HG02973 (cell line): ENCODE results near the gene DRAXIN.

Experiments used
- ATAC-seq: cut with Tn5 transposase; IDR thresholded peaks from one replicate; pipeline ENCODE4 v1.9.1; 2021; ENCODE audit warnings: moderate library complexity; ENCODE audit not compliant: unreplicated experiment

Gene DRAXIN

GRCh38 chr1:11684070-11684469, 7.4 kb upstream of the DRAXIN start:
- no peak for ATAC-seq

DNA sequence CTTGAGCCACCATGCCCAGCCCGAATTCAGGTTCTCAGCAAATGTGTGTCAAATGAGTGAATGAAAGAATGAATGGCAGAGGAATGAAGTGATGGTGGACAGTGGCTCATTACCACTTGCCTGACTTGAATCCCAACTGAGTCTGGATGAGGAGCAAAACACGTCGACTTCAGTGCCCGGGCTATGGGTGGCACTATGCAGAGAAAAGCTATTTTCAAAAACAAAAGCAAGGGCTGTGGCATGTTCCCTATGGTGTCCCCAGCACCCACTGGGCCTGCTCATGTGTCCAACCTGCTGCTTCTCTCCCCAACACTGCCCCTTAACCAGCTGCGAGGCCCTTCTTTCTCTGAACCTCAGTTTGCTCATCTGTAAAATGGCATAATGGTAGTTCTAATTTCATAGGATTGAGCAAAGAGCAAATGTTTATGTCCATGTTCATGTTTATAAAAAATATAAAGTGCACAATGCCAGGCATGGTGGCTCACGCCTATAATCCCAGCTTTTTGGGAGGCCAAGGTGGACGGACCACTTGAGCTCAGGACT, 6.2 kb upstream of the DRAXIN start:
- ATAC-seq: no peak

DNA sequence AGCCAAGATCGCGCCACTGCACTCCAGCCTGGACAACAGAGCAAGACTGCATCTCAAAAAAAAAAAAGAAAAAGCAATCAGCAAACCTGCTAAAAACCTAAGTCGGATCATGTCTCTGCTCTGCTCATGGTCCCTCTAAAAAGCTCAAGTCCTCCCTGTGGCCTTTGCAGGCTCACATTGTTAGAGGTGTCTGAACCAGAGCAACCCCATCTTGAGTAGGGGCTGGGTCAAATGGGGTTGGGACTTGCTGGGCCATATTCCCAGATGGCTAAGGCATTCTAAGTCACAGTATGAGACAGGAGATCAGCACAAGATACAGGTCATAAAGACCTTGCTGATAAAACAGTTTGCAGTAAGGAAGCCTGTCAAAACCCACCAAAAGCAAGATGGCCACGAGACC, 3.0 kb upstream of the DRAXIN start:
- no peak for ATAC-seq

GRCh38 chr1:11690397-11691301, 861 bp upstream of the DRAXIN start:
- ATAC-seq: no peak

DNA sequence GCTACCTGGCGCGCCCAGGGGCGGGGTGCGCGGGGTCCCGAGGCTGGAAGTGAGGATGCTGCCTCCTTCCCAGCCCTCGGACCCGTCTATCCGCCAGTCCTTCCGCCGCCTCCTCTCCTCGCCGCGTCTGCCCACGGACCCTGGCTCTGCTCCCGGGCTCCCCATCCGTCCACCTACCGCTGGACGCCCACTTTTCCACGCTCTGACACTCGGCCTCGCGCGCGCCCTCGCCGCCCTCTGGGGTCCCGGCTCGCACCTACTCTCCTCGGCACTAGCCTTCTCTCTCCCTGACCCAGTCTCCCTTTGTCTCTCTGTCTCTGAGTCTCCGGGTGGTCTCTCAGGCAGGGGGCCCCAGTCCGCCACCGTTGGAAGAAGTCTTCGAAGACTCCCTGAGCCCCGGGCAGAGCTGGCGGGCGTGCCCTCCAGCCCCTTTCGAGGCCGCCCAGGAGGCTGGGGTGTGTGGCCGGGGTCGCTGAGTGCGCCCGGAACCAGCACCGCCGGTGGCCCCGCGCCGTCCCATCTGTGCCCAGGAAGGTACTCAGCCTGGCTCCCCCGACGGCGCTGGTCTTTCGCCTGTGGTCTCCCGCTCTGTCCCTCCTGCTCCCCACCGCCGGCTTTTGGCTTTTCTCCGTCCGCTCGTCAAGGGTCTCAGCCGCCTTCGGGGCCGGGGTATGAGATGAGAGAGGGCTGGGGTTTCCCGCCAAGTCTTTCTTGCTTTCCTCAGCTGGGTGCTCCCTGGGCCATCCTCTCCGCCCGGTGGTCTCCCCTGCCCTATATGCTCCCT, 610 bp downstream of the DRAXIN start:
- no peak for ATAC-seq

DNA sequence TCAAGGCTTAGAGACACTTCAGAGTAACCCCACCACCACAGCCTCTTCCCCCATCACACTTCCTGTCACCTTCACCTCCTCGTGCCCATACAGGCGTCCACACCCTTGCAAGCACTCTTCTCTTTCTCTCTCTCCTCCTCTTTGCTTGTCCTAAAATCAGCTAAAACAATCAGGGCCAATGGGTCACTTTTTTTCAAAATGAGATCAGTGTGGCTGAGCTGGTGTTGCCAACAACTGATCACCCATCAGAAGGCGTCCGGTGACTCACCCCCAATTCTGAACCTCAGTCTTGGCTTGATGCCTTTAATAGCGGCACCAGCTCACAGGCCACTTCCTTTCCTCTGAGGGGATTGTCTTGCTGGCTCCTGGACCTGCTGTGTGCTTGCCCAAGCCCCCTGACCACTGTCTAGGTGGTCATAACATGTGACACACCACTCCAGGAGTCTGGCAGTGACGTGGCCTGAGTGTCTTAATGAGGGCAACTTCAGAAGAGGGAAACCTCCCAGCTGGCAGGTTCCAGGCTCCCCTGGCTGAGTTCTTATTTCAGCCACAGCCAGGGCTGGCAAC, 1.6 kb downstream of the DRAXIN start:
- ATAC-seq: no peak

DNA sequence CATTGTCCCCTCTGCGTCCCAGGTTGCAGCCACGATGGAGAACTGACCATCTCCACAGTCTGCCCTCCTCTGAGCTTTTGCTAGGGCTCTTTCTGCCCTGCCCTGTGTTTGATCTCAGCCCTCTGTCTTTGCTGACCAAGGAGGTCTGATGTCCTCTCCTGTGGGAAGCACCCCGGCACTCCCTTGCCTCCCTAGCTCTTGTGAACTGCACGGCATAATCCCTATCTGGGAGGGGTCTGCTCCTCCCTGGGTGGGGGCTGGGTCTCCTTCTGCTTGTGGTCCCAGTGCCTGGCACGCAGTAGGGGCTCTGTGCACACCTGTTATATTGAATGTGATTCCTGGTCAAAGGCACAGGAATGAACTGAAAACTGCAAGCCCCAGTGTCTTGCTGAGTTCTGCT, 2.4 kb downstream of the DRAXIN start:
- ATAC-seq: no peak

DNA sequence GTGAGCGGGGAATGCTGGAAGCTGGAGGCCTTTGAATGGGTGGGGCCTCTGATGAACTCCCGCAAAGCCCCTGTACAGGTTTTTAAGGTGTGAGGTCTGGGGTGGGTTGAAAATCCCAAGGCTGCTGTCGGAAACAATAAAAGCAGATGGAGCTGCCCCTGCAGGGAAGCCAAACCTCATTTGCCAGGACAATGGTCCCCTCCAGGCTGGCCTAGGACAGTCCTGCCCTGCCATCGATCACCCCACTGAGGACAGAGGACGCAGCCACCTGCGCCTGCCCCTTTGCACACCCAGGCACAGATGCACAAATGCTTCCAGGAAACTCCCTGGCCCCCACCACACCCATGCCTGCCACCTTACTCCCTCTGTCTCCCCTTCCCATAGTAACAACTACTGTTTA, 4.4 kb downstream of the DRAXIN start:
- no peak for ATAC-seq

DNA sequence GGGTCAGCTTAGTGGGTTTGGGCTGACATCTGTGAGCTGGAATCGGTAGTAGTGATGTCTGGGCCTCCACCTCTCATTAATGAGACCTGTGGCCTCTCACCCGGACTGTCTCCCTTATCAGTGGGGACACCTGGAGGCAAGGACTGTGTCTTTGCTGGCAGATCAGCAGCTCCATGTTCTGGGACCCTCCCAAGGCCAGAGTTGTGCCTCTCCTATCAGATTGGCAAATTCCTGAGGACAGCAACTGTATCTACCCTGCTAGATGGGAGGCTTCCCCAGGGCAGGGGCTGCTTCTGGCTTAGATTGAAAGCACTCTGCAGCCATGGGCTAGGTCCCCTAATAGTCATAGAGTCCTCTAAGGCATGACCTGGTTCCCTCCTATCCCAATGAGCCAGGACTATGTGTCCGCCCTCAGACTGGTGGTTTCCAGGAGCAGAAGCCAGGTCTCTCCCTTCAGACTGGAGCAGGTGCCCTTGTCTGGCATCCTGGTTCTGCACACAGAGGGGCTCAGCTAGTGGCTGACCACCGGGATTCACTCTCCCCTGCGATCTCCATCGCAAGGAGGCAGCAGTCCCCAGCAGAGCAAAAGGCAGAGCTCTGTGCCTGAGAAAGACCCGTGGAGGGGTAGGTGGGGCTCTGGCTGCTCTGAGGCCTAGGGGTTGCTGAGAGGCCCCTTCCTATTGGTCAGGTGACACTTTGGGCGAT, 5.8 kb downstream of the DRAXIN start:
- ATAC-seq: no peak

GRCh38 chr1:11697893-11698210, 6.3 kb downstream of the DRAXIN start:
- no peak for ATAC-seq

DNA sequence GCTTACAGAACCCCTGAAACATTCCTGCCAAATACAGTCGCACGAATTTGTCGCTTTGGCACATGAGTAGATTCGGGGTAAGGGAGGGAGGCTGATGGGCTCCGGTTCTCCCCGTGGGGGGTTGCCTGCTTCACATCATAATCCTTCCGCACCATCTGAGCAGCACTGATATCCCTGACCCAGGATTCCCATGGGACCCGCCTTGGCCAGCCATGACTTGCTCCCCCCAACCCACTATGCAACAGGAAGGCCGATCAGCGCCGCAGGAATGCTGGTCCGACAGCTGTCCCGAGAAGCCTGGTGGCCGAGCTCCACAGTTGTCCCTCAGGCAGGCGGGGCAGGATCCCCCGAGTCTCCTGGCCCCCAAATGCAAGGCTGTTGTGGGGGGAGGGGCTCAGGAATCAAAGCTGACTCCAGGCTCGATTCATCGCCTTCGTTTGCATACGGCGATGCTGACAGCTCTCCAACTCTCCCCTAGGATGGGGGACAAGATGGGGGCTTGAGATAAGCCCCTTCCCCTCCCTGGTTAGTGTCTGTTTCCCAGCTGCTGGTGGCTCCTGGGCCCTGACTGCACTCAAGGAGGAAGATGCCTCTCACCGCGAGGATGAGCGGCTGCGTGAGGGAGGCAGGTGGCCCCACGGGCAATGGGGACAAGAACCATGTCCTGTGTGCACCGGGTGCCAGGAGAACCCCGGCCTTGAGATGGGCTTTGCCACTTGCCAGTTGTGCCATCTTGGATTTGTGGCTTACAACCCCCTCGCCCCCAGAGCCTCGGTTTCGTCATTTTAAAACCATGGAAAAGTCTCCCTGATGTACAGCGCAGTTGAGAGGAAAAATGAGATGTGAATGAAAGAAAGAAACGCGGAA, 9.3 kb downstream of the DRAXIN start:
- ATAC-seq: no peak

DNA sequence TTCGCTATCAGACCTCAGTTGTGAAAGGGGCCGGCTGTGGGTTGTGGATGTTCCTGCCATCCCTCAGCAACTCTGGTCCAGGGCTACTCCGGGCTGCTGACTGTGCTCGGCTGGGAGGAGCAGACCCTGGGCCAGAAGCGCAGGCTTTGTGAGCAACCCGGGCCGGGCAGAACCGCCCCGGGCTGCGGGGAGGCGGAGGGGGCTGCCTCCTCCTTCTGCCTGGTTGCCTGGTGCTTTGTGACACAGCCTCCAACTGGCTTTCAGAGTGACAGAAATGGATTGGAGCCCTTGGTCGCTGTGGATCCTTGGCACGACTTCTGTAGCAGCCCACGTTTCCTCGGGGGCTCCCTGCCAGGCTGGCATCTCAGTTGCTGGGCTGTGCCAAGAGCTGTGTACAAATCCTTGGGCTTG, 10.0 kb downstream of the DRAXIN start:
- ATAC-seq: no peak

- ATAC-seq: no peak
Observed at GRCh38 chr1:11701981-11702803, 10.7 kb downstream of the DRAXIN start.

GRCh38 chr1:11703357-11704193, 12.1 kb downstream of the DRAXIN start:
- ATAC-seq: no peak

DNA sequence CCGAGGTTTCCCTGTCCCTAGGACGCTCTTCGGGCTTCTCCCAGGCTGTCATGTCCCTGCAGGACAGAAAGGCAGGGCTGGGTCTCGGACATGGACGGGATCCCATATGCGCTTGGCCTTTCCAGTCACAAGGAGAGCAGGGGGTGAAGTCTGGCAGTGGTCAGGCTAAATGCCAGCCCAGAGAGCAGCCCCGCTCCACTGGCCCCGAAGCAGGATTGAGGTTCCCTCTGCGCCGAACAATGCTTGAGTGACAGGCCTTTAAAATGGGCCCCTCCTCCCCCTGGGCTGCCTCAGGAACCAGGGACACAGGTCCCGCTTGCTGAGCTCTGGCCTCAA, 12.7 kb downstream of the DRAXIN start:
- no peak for ATAC-seq

DNA sequence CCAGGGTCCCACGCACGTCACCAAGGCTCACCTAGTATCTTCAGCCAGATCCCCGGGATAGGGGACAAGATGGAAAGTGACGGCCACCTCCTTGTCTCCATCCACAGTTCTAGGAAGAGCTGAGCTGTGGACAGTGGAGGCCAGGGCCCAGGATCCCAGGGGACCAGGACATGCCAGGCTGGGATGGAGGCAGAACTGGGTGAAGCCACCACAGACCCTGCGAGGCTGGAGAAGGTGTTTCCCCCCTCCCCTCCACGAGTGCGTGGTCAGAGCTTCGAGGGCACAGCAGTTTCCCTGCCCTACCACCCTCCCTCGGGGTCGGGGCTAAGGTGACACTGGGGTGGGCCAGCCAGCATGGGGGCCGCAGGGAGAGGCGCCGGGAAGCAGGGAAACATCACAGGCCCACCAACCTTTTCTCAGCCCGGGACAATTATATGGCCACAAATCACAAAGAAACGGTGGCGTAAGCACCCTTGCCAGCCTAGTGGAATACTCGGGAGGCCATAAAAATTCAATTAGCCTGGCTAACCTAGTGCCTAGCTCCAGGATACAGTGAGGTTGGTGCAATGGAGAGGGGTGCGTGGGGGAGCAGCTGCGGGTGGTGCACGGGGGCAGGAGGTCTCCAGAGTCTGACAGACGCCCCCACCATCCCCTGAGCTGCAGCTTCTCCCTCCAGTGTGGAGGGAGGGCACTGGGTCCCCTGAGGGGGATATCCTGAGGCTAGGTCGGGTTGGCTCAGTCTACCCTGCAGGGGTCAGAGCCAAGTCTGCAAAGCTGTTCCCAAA, 13.4 kb downstream of the DRAXIN start:
- ATAC-seq: no peak

DNA sequence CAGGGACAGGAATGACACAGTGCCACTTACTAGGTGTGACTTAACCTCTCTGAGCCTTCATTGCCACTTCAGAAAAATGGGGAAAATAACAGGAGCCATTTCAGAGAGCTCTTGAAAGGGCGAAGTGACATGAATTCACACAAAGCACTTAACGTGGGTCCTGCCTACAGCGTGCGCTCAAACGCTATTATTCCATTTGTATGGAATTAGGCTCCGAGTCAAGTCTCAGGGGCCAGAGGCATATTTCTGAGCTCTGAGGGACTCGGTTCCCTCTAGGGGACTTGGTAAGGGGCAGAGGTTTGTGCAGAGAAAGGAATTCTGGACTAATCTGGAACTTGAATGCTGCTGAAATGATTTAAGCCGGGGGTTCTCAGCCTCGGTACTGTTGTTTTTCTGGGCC, 14.1 kb downstream of the DRAXIN start:
- no peak for ATAC-seq

GRCh38 chr1:11706292-11706691, 14.8 kb downstream of the DRAXIN start:
- no peak for ATAC-seq
